DND-41 (cell line): Measurements from ENCODE around the gene POP5.
"Not testable (repeated sequence)": the region's sequence is repeated elsewhere in the genome, so short reads cannot be mapped to it uniquely, and the experiment has no call there.

Source experiments
- EZH2 ChIP-seq: IDR thresholded peaks from 3 replicates; pipeline ENCODE4 v1.6.1; 2012; ENCODE audit warnings: borderline replicate concordance, low read depth, mild to moderate bottlenecking, moderate library complexity, low read length, inconsistent platforms; ENCODE audit not compliant: severe bottlenecking
- TF ChIP-seq, protein P1 (sequence below): IDR thresholded peaks from 2 replicates; pipeline ENCODE4 v1.5.1; 2012; ENCODE audit warnings: borderline replicate concordance, low read length, moderate library complexity, mild to moderate bottlenecking; ENCODE audit not compliant: poor library complexity, severe bottlenecking; ENCODE audit errors: extremely low read depth

DNA sequence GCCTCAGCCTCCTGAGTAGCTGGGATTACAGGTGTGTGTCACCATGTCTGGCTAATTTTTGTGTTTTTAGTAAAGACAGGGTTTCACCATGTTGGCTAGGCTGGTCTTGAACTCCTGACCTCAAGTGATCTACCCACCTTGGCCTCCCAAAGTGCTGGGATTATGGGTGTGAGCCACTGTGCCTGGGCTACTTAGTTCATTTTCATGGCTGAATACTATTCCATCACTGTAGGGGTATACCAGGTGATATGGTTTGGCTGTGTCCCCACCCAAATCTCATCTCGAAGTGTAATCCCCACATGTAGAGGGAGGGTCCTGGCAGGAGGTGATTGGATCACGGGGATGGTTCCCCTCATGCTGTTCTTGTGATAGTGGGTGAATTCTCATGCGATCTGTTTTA lies 36.0 kb upstream of the POP5 start:
- TF ChIP-seq, protein P1, sequence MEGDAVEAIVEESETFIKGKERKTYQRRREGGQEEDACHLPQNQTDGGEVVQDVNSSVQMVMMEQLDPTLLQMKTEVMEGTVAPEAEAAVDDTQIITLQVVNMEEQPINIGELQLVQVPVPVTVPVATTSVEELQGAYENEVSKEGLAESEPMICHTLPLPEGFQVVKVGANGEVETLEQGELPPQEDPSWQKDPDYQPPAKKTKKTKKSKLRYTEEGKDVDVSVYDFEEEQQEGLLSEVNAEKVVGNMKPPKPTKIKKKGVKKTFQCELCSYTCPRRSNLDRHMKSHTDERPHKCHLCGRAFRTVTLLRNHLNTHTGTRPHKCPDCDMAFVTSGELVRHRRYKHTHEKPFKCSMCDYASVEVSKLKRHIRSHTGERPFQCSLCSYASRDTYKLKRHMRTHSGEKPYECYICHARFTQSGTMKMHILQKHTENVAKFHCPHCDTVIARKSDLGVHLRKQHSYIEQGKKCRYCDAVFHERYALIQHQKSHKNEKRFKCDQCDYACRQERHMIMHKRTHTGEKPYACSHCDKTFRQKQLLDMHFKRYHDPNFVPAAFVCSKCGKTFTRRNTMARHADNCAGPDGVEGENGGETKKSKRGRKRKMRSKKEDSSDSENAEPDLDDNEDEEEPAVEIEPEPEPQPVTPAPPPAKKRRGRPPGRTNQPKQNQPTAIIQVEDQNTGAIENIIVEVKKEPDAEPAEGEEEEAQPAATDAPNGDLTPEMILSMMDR = not testable (repeated sequence)
- not testable (repeated sequence) for TF ChIP-seq EZH2
